Measurements from ENCODE around the gene HECTD4.
A peak's percentile ranks its signal among the peaks of the same experiment; 100 is the strongest.
"Not testable (repeated sequence)": the region's sequence is repeated elsewhere in the genome, so short reads cannot be mapped to it uniquely, and the experiment has no call there.

HECTD4 gene

GRCh38 chr12:112116232-112117060, 265.8 kb downstream of the HECTD4 start:
- DNase-seq (ENCODE audit: low read depth): peak; percentile 69

GRCh38 chr12:112115259-112116045, 266.8 kb downstream of the HECTD4 start:
- DNase-seq (ENCODE audit: low read depth): no peak

- no peak for DNase-seq (ENCODE audit: low read depth)
These were observed 269.7 kb downstream of the HECTD4 start for GRCh38 chr12:112112409-112113133.

GRCh38 chr12:112111931-112112330, 270.3 kb downstream of the HECTD4 start:
- no peak for DNase-seq (ENCODE audit: low read depth)

DNA sequence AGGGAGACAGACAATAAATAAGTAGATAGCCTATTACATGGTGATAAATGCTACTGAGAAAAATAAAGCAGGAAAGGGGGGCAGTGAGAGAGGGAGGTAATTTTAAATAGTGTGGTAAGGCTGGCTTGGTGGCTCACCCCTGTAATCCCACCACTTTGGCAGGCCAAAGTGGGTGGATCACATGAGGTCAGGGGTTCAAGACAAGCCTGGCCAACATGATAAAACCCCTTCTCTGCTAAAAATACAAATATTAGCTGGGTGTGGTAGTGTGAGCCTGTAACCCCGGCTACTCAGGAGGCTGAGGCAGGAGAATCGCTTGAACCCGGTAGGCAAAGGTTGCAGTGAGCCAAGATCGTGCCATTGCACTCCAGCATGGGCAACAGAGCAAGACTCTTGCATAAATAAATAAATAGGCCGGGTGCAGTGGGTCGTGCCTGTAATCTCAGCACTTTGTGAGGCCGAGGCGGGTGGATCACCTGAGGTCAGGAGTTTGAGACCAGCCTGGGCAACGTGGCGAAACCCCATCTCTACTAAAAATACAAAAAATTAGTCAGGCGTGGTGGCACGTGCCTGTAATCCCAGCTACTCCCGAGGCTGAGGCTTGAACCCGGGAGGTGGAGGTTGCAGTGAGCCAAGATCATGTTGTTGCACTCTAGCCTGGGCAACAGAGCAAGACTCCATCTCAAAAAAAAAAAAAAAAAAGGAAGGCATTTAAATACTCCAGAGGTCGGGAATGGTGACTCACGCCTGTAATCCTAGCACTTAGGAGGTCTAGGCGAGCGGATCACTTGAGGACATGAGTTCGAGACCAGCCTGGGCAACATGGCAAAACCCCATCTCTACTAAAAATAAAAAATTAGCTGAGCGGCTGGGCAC, 271.2 kb downstream of the HECTD4 start:
- not testable (repeated sequence) for DNase-seq (ENCODE audit: low read depth)
